GM12891 (cell line): Measurements from ENCODE around the gene BFSP1.

ENCODE experiments used
- POLR2AphosphoS5 ChIP-seq: IDR thresholded peaks from 2 replicates; pipeline ENCODE4 v1.6.1; 2011; ENCODE audit warnings: low read depth, low read length, control low read depth
- SPI1 ChIP-seq: IDR thresholded peaks from 2 replicates; pipeline ENCODE4 v1.6.1; 2011; ENCODE audit warnings: low read depth, low read length, control low read depth

GRCh38 chr20:17445543-17445942 lies 85.6 kb downstream of the BFSP1 start:
- TF ChIP-seq SPI1 (no peak), POLR2AphosphoS5 (no peak)
